HepG2 (cell line): ENCODE measurements around the gene FAM89B. TPM values are rescaled to one million over a fixed set of nuclear protein-coding genes. Genes with fewer than 3 reads are reported as not detected.

ENCODE experiments used
- BATF2 ChIP-seq: sonication (generic); formaldehyde crosslinking; IDR thresholded peaks from 2 replicates; pipeline ENCODE4 v1.8.0; 2022; ENCODE audit warnings: mild to moderate bottlenecking, missing genetic modification reagents, moderate library complexity
- CEBPZ ChIP-seq: IDR thresholded peaks from 2 replicates; pipeline ENCODE4 v1.6.1; 2012; ENCODE audit warnings: low read length, improper control_type of control experiment
- FOXA1 ChIP-seq, 2 experiments: fragments of 450-650 bp in 1 of 2; sonication (generic) in 1 of 2; formaldehyde crosslinking in 1 of 2; IDR thresholded peaks; 2 replicates each; pipeline versions ENCODE4 v1.4.0 to v1.6.1; 2016 to 2020; ENCODE audit warnings: missing genetic modification reagents in 1 of 2
- FOXP1 ChIP-seq, 2 experiments: fragments of 450-650 bp in 1 of 2; IDR thresholded peaks; 2 replicates each; pipeline ENCODE4 v1.6.1; 2017 to 2018; ENCODE audit warnings: antibody characterized with exemption in 1 of 2
- HOXA9 ChIP-seq: sonication (generic); formaldehyde crosslinking; IDR thresholded peaks from 2 replicates; pipeline ENCODE4 v1.8.1; 2022; ENCODE audit warnings: missing genetic modification reagents, mild to moderate bottlenecking, moderate library complexity, borderline replicate concordance
- IRX3 ChIP-seq: sonication (generic); formaldehyde crosslinking; IDR thresholded peaks from 2 replicates; pipeline ENCODE4 v1.8.1; 2023; ENCODE audit warnings: mild to moderate bottlenecking, low read depth, missing genetic modification reagents, borderline replicate concordance
- KDM3A ChIP-seq: IDR thresholded peaks from 2 replicates; pipeline ENCODE4 v1.6.1; 2018; ENCODE audit warnings: low read depth, missing compliant biosample characterization
- MAFK ChIP-seq, 2 experiments: IDR thresholded peaks in 1 of 2; conservative IDR thresholded peaks in 1 of 2; 2 replicates each; pipeline ENCODE4 v1.6.1; 2011; ENCODE audit warnings: improper control_type of control experiment in 2 of 2, low read length in 2 of 2
- NFYB ChIP-seq: sonication (generic); formaldehyde crosslinking; IDR thresholded peaks from 2 replicates; pipeline ENCODE4 v1.4.0; 2020; ENCODE audit warnings: missing genetic modification reagents
- PHB2 ChIP-seq: fragments of 450-650 bp; IDR thresholded peaks from 2 replicates; pipeline ENCODE4 v1.6.1; 2018; ENCODE audit not compliant: partially characterized antibody
- RXRB ChIP-seq: IDR thresholded peaks from 2 replicates; pipeline ENCODE4 v1.6.1; 2016; ENCODE audit warnings: borderline replicate concordance, missing genetic modification reagents, missing compliant biosample characterization
- SMAD3 ChIP-seq: sonication (generic); formaldehyde crosslinking; IDR thresholded peaks from 2 replicates; pipeline ENCODE4 v1.4.0; 2020; ENCODE audit warnings: missing genetic modification reagents
- THAP11 ChIP-seq: IDR thresholded peaks from 2 replicates; pipeline ENCODE4 v1.6.1; 2016; ENCODE audit warnings: missing biosample characterization, missing genetic modification reagents
- ZBTB34 ChIP-seq: sonication (generic); formaldehyde crosslinking; IDR thresholded peaks from 2 replicates; pipeline ENCODE4 v1.8.0; 2022; ENCODE audit warnings: mild to moderate bottlenecking, missing genetic modification reagents
- ZNF264 ChIP-seq: sonication (generic); formaldehyde crosslinking; IDR thresholded peaks from 2 replicates; pipeline ENCODE4 v1.4.0; 2020; ENCODE audit warnings: missing genetic modification reagents
- ZNF431 ChIP-seq: sonication (generic); formaldehyde crosslinking; IDR thresholded peaks from 2 replicates; pipeline ENCODE4 v1.9.0; 2022; ENCODE audit warnings: missing genetic modification reagents, low read depth, mild to moderate bottlenecking, borderline replicate concordance
- ZNF547 ChIP-seq: sonication (generic); formaldehyde crosslinking; IDR thresholded peaks from 2 replicates; pipeline ENCODE4 v1.5.1; 2020; ENCODE audit warnings: mild to moderate bottlenecking, missing genetic modification reagents
- ZNF576 ChIP-seq: sonication (generic); formaldehyde crosslinking; IDR thresholded peaks from 2 replicates; pipeline ENCODE4 v1.4.0; 2020; ENCODE audit warnings: mild to moderate bottlenecking, missing genetic modification reagents
- ZNF691 ChIP-seq: sonication (generic); formaldehyde crosslinking; IDR thresholded peaks from 2 replicates; pipeline ENCODE4 v1.4.0; 2020; ENCODE audit warnings: missing genetic modification reagents, low read depth, mild to moderate bottlenecking, borderline replicate concordance
- ZNF788 ChIP-seq: sonication (generic); formaldehyde crosslinking; IDR thresholded peaks from 2 replicates; pipeline ENCODE4 v1.5.0; 2020; ENCODE audit warnings: mild to moderate bottlenecking, missing genetic modification reagents, borderline replicate concordance
- polyA plus RNA-seq, 8 experiments: library from polyadenylated mRNA; depleted of rRNA in 3 of 8; stranded (reverse) in 7 of 8; unstranded in 1 of 8; fragments of >200 nt; fragmentation: Illumina TruSeq in 4 of 8; extraction: Trizol in 4 of 8; gene quantifications; 2 replicates each; pipeline versions ENCODE4 v1.2.1 to v1.2.3, GENCODE V29; 2011 to 2016; ENCODE audit warnings: low read depth in 4 of 8, missing spikeins in 1 of 8, mixed read lengths in 1 of 8; ENCODE audit not compliant: insufficient read depth in 1 of 8
- total RNA-seq, 5 experiments: library from RNA; depleted of rRNA; stranded (reverse); fragments of >200 nt; fragmentation: Illumina TruSeq; extraction: Trizol; gene quantifications; 2 replicates each; pipeline ENCODE4 v1.2.3, GENCODE V29; 2016; ENCODE audit warnings: low read depth in 1 of 5

The FAM89B gene
- total and polyA plus RNA-seq, 2 of the 13 experiments (the other 11 are each of a cell fraction or from before 2014, with no cell fraction given): 5.7 to 8.0 TPM

GRCh38 chr11:65569973-65570918 is 2.1 kb upstream of the FAM89B start, which contains the start of gene ZNRD2 (continued):
- TF ChIP-seq HOXA9: no peak
- TF ChIP-seq PHB2: no peak
- TF ChIP-seq IRX3: no peak
- TF ChIP-seq ZNF431 (CRISPR knock-in tag): no peak
- TF ChIP-seq MAFK (conservative IDR thresholded peaks at IDR 0.05 in 1 of 2, IDR thresholded peaks at IDR 0.05 in 1 of 2; ENCODE audit: low read length in 2 of 2): no peak; a peak in 1 of 4 replicates
- no peak for TF ChIP-seq ZNF264 (CRISPR knock-in tag)
- TF ChIP-seq BATF2 (CRISPR knock-in tag): no peak
- peak; percentile 74 for TF ChIP-seq SMAD3 (CRISPR knock-in tag)
- TF ChIP-seq NFYB (CRISPR knock-in tag): peak; percentile 65
- no peak for TF ChIP-seq CEBPZ
- no peak for TF ChIP-seq ZBTB34 (CRISPR knock-in tag)
- TF ChIP-seq ZNF547 (CRISPR knock-in tag): no peak; the same call in 1 of the 2 replicates
- TF ChIP-seq ZNF576 (CRISPR knock-in tag): peak; percentile 73; the same call in 1 of the 2 replicates
- peak; percentile 73; the same call in 1 of the 2 replicates for TF ChIP-seq KDM3A
- peak; percentile 96 for TF ChIP-seq THAP11 (CRISPR knock-in tag)
- TF ChIP-seq FOXP1 (IDR thresholded peaks at IDR 0.05): no peak
- peak; percentile 44 for TF ChIP-seq FOXP1 (CRISPR knock-in tag; IDR thresholded peaks at IDR 0.05)
- no peak for TF ChIP-seq FOXA1 (IDR thresholded peaks at IDR 0.05)
- no peak for TF ChIP-seq FOXA1 (CRISPR knock-in tag; IDR thresholded peaks at IDR 0.05)
- peak; percentile 70; the same call in 1 of the 2 replicates for TF ChIP-seq ZNF691 (CRISPR knock-in tag)
- peak; percentile 74 for TF ChIP-seq RXRB (CRISPR knock-in tag)
- TF ChIP-seq ZNF788 (CRISPR knock-in tag): peak; percentile 70; the same call in 1 of the 2 replicates
